Right lobe of liver (tissue), 6 donors: ENCODE measurements around the gene NRP2. TPM values are rescaled to one million over a fixed set of nuclear protein-coding genes. Genes with fewer than 3 reads are reported as not detected.

ENCODE experiments used
- ATAC-seq, 4 donors: fragments of 200-7000 bp; cut with Tn5 transposase; one replicate each; pipeline ENCODE4 v1.9.1; 2020; ENCODE audit warnings: mild to moderate bottlenecking in 4 of 4, moderate library complexity in 4 of 4
- DNase-seq, 3 donors: peaks; one replicate each; pipeline ENCODE4 v3.0.0-alpha.2; 2020
- H3K27ac ChIP-seq, 3 donors: fragments of 200-600 bp; one replicate each; pipeline ENCODE4 v1.8.0; 2022
- H3K27me3 ChIP-seq, 2 donors: fragments of 200-600 bp; one replicate each; pipeline ENCODE4 v1.8.0; 2022
- H3K36me3 ChIP-seq, 4 donors: fragments of 200-600 bp; sonication (generic) in 1 of 4; one replicate each; pipeline versions ENCODE4 v1.5.1 to v1.8.0; 2017 to 2022; ENCODE audit warnings: control low read depth in 1 of 4
- H3K4me1 ChIP-seq, 4 donors: fragments of 200-600 bp; sonication (generic) in 1 of 4; one replicate each; pipeline versions ENCODE4 v1.5.1 to v1.8.0; 2017 to 2022; ENCODE audit warnings: control low read depth in 1 of 4
- H3K4me3 ChIP-seq, 3 donors: fragments of 200-600 bp; one replicate each; pipeline ENCODE4 v1.8.0; 2022
- H3K9me3 ChIP-seq, 4 donors: fragments of 200-600 bp; sonication (generic) in 1 of 4; one replicate each; pipeline versions ENCODE4 v1.5.1 to v1.8.0; 2017 to 2022; ENCODE audit warnings: control low read depth in 1 of 4
- CTCF ChIP-seq, 4 donors: fragments of 200-600 bp in 3 of 4; fragments of 450-650 bp in 1 of 4; IDR thresholded peaks; one replicate each; pipeline versions ENCODE4 v1.5.1 to v1.8.0; 2016 to 2022; ENCODE audit warnings: antibody characterized with exemption in 4 of 4, mild to moderate bottlenecking in 2 of 4
- POLR2A ChIP-seq: fragments of 450-650 bp; IDR thresholded peaks from one replicate; pipeline ENCODE4 v1.6.1; 2017; ENCODE audit warnings: antibody characterized with exemption, mild to moderate bottlenecking
- WGBS: methylation state at CpG from one replicate; pipeline ENCODE4 v1.1.6; 2018; ENCODE audit warnings: low coverage, low lambda C conversion rate; ENCODE audit not compliant: insufficient coverage; ENCODE audit errors: missing lambda C conversion rate; 5-methylcytosine and 5-hydroxymethylcytosine counted together
- intact Hi-C, 2 donors: fragments of 100-400 bp; cut with DNase I; formaldehyde crosslinking; loops; one replicate each; pipeline versions ENCODE4 v1.11.2 to v1.14.1; 2022
- total RNA-seq, 6 experiments: library from RNA; depleted of rRNA in 2 of 6; stranded (reverse); fragments of >200 nt in 2 of 6; fragmentation: NEBNext Ultra II Directional in 3 of 6; extraction: Animal tissue kit (Norgen Biotek cat#: 25700) in 3 of 6; gene quantifications; one replicate each; pipeline versions ENCODE4 v1.1.0 to v1.2.4, GENCODE V29; 2016 to 2023
- donor health status: DM: no; HTN: yes; CAD: no.
- donor health status: DM: no; HTN: no; CAD: no.
- donor health status: DM: no; HTN: no; CAD: no.
- donor health status: DM: no; HTN: yes; CAD: no.
- donor health status: DM: no; HTN: yes; CAD: no.

Gene NRP2
- total RNA-seq, 6 experiments from 2014 or later = 5.5 to 23.7 (median 8.6) TPM

GRCh38 chr2:205720451-205720902 is 38.2 kb downstream of the NRP2 start:
- no peak overlapping the region for H3K4me3 ChIP-seq
- no peaks in the 10 kb centered on the region for H3K36me3 ChIP-seq
- no peak for TF ChIP-seq POLR2A
- TF ChIP-seq CTCF (IDR thresholded peaks at IDR 0.05) = no peak
- H3K4me1 ChIP-seq = peaks cover 0 to 7% (median 3%) of the 10 kb centered on the region in 4 donors
- ATAC-seq (no peak), DNase-seq (no peak)
- no peak overlapping the region for H3K27ac ChIP-seq
- 40% methylated on average over 2 of the region's 7 CpGs for WGBS
- intact Hi-C loops = no loop called here
- H3K9me3 ChIP-seq = no peaks in the 10 kb centered on the region
- no peaks in the 10 kb centered on the region for H3K27me3 ChIP-seq

GRCh38 chr2:205721057-205721449 is 38.8 kb downstream of the NRP2 start:
- Histone ChIP-seq H3K4me1 (peaks cover 0 to 12% (median 4%) of the 10 kb centered on the region in 4 donors), H3K36me3 (no peaks in the 10 kb centered on the region), H3K9me3 (no peaks in the 10 kb centered on the region), H3K27ac (no peak overlapping the region), H3K27me3 (no peaks in the 10 kb centered on the region), H3K4me3 (no peak overlapping the region)
- DNase-seq (no peak), ATAC-seq (no peak)
- no peak for TF ChIP-seq POLR2A
- no peak for TF ChIP-seq CTCF (IDR thresholded peaks at IDR 0.05)
- 66% methylated on average over 6 of the region's 8 CpGs for WGBS
- intact Hi-C loops = no loop called here

GRCh38 chr2:205722283-205722918 is 40.1 kb downstream of the NRP2 start:
- 71% methylated on average over 3 of the region's 4 CpGs for WGBS
- Histone ChIP-seq H3K27me3 (no peaks in the 10 kb centered on the region), H3K27ac (no peak overlapping the region), H3K36me3 (no peaks in the 10 kb centered on the region), H3K9me3 (no peaks in the 10 kb centered on the region), H3K4me3 (no peak overlapping the region), H3K4me1 (peaks cover 0 to 23% (median 8%) of the 10 kb centered on the region in 4 donors)
- no peak for ATAC-seq
- TF ChIP-seq CTCF (IDR thresholded peaks at IDR 0.05) (no peak), POLR2A (no peak)
- DNase-seq = no peak
- intact Hi-C loops = no loop called here

- TF ChIP-seq POLR2A (no peak), CTCF (IDR thresholded peaks at IDR 0.05) (no peak)
- Histone ChIP-seq H3K9me3 (no peaks in the 10 kb centered on the region), H3K36me3 (no peaks in the 10 kb centered on the region), H3K27me3 (no peaks in the 10 kb centered on the region), H3K4me3 (no peak overlapping the region), H3K4me1 (peaks cover 0 to 28% (median 8%) of the 10 kb centered on the region in 4 donors), H3K27ac (no peak overlapping the region)
- DNase-seq = no peak
- WGBS = 94% methylated on average over 2 of the region's 2 CpGs
- intact Hi-C loops = no loop called here
- ATAC-seq = no peak
These were observed 40.9 kb downstream of the NRP2 start for GRCh38 chr2:205723179-205723578.
